Fibroblast of pulmonary artery (primary cell): ENCODE data around the gene TSHZ2.
"Not testable (repeated sequence)": the region's sequence is repeated elsewhere in the genome, so short reads cannot be mapped to it uniquely, and the experiment has no call there.

Source experiments
- DNase-seq: peaks from one replicate; pipeline ENCODE4 v3.0.0-alpha.2; 2010; ENCODE audit warnings: low read depth
- H3K4me3 ChIP-seq: replicated peaks from 2 replicates; pipeline ENCODE4 v1.5.1; 2011; ENCODE audit warnings: low read depth, mild to moderate bottlenecking, control low read depth, low read length, moderate library complexity
- TF ChIP-seq, protein P1 (sequence below): IDR thresholded peaks from 2 replicates; pipeline ENCODE4 v1.5.1; 2011; ENCODE audit warnings: mild to moderate bottlenecking, control low read depth, low read length, inconsistent platforms; ENCODE audit errors: missing control alignments

The TSHZ2 gene

DNA sequence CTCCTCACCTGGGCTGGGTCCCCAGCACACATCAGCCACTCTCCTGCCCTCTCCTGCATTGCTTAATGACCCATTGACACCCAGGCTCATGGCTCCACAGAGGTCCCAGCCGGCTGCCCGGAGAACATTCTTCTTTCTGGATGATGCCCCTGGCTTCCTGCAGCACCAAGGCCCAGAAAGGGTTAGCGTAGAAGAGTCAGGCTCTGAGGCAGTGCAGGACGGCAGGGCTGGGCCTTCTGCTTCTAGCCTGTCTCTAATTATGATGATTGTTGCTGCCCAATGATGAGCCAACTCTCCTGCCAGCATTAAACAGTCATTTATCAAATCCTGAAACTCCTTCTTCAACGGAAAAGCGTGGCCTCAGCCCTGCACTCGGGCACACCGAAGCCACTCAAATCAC lies 555.0 kb downstream of the TSHZ2 start:
- DNase-seq: no peak
- no peak overlapping the region for H3K4me3 ChIP-seq
- TF ChIP-seq, protein P1, sequence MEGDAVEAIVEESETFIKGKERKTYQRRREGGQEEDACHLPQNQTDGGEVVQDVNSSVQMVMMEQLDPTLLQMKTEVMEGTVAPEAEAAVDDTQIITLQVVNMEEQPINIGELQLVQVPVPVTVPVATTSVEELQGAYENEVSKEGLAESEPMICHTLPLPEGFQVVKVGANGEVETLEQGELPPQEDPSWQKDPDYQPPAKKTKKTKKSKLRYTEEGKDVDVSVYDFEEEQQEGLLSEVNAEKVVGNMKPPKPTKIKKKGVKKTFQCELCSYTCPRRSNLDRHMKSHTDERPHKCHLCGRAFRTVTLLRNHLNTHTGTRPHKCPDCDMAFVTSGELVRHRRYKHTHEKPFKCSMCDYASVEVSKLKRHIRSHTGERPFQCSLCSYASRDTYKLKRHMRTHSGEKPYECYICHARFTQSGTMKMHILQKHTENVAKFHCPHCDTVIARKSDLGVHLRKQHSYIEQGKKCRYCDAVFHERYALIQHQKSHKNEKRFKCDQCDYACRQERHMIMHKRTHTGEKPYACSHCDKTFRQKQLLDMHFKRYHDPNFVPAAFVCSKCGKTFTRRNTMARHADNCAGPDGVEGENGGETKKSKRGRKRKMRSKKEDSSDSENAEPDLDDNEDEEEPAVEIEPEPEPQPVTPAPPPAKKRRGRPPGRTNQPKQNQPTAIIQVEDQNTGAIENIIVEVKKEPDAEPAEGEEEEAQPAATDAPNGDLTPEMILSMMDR: no peak

- H3K4me3 ChIP-seq: no peak overlapping the region
- TF ChIP-seq, protein P1: no peak
- DNase-seq: no peak
Measured at GRCh38 chr20:53529658-53530057, 557.5 kb downstream of the TSHZ2 start.

GRCh38 chr20:53530440-53530839 lies 558.3 kb downstream of the TSHZ2 start:
- no peak for DNase-seq
- TF ChIP-seq, protein P1: no peak
- H3K4me3 ChIP-seq: no peak overlapping the region

GRCh38 chr20:53532654-53533312 lies 560.6 kb downstream of the TSHZ2 start:
- DNase-seq, H3K4me3 ChIP-seq: not testable (repeated sequence)

- TF ChIP-seq, protein P1: no peak
- no peak for DNase-seq
- H3K4me3 ChIP-seq: no peak overlapping the region
Measured at GRCh38 chr20:53533500-53533899, 561.3 kb downstream of the TSHZ2 start.

DNA sequence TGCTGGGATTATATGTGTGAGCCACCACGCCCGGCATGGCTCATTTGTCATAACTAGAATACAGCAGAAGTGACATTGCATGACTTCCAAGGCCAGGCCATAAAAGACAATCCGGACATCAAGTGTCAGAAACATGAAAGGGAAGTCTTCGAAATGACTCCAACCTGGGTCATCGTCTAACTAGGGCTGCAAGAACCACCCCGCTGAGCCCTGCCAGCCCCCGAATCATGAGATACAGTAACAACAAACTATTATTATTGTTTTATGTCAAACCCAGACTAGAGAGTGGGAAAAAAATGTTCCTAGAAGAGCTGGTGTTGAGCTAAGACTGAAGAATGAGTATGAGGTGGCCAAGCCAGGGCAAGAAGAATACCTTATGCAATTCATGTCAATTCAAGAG lies 561.9 kb downstream of the TSHZ2 start:
- TF ChIP-seq, protein P1: no peak
- DNase-seq: no peak
- no peak overlapping the region for H3K4me3 ChIP-seq

DNA sequence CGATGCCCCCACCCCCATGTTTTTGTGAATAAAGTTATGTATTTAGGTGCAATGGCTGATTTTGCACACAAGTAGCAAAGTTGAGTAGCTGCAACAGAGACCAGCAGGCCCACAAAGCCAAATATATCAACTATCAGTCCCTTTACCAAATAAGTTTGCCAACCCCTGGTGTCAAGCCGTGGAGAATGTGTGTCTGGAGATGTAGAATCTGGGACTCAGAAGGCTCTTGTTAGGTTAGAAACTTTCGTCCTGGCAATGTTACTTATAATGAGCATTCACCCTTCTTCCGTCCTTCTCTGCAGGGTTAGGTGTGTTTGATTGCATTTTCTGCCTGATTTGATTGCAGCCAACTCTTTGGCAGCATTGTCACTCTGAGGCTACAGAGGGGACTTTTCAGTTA lies 563.7 kb downstream of the TSHZ2 start:
- no peak overlapping the region for H3K4me3 ChIP-seq
- TF ChIP-seq, protein P1: no peak
- DNase-seq: no peak

GRCh38 chr20:53536382-53536781 lies 564.2 kb downstream of the TSHZ2 start:
- not testable (repeated sequence) for DNase-seq, H3K4me3 ChIP-seq
